Daoy (cell line): ENCODE results near the gene FBXL7. TPM values are rescaled to one million over a fixed set of nuclear protein-coding genes. Genes with fewer than 3 reads are reported as not detected.

ENCODE experiments used
- DNase-seq: peaks from one replicate; pipeline ENCODE4 v3.0.0-alpha.2; 2015; ENCODE audit warnings: low read depth
- total RNA-seq: library from RNA; depleted of rRNA; stranded (reverse); fragments of >200 nt; shearing (Covaris generic); gene quantifications from 2 replicates; pipeline ENCODE4 v1.2.3, GENCODE V29; 2014

The FBXL7 gene
- total RNA-seq, 1 experiment from 2014 or later: 3.0 TPM

GRCh38 chr5:15501091-15501791 lies 1.3 kb downstream of the FBXL7 start:
- peak; percentile 72 for DNase-seq

GRCh38 chr5:15502208-15502607 lies 2.2 kb downstream of the FBXL7 start:
- DNase-seq: peak; percentile 29

GRCh38 chr5:15506146-15506545 lies 6.2 kb downstream of the FBXL7 start:
- DNase-seq: no peak

- no peak for DNase-seq
These were observed 6.9 kb downstream of the FBXL7 start for GRCh38 chr5:15506897-15507296.

GRCh38 chr5:15510092-15510491 lies 10.1 kb downstream of the FBXL7 start:
- DNase-seq: no peak

GRCh38 chr5:15510831-15511230 lies 10.9 kb downstream of the FBXL7 start:
- peak; percentile 57 for DNase-seq

GRCh38 chr5:15513431-15513830 lies 13.5 kb downstream of the FBXL7 start:
- no peak for DNase-seq

- no peak for DNase-seq
These were observed 13.9 kb downstream of the FBXL7 start for GRCh38 chr5:15513911-15514310.

GRCh38 chr5:15515229-15515628 lies 15.2 kb downstream of the FBXL7 start:
- DNase-seq: no peak

GRCh38 chr5:15516486-15516885 lies 16.5 kb downstream of the FBXL7 start:
- DNase-seq: no peak

- no peak for DNase-seq
These were observed 18.8 kb downstream of the FBXL7 start for GRCh38 chr5:15518786-15519185.

GRCh38 chr5:15520856-15521255 lies 20.9 kb downstream of the FBXL7 start:
- no peak for DNase-seq

GRCh38 chr5:15521381-15522186 lies 21.6 kb downstream of the FBXL7 start:
- DNase-seq: no peak

GRCh38 chr5:15522187-15522520 lies 22.2 kb downstream of the FBXL7 start:
- DNase-seq: no peak

- no peak for DNase-seq
These were observed 24.7 kb downstream of the FBXL7 start for GRCh38 chr5:15524712-15525111.

- no peak for DNase-seq
These were observed 25.8 kb downstream of the FBXL7 start for GRCh38 chr5:15525703-15526275.

GRCh38 chr5:15526413-15526812 lies 26.4 kb downstream of the FBXL7 start:
- no peak for DNase-seq

- no peak for DNase-seq
These were observed 28.5 kb downstream of the FBXL7 start for GRCh38 chr5:15528476-15528875.

GRCh38 chr5:15529013-15529412 lies 29.0 kb downstream of the FBXL7 start:
- DNase-seq: no peak

- no peak for DNase-seq
These were observed 29.8 kb downstream of the FBXL7 start for GRCh38 chr5:15529821-15530220.

GRCh38 chr5:15533129-15533893 lies 33.3 kb downstream of the FBXL7 start:
- no peak for DNase-seq

- DNase-seq: no peak
These were observed 36.0 kb downstream of the FBXL7 start for GRCh38 chr5:15535938-15536337.
